HEK293T (cell line): Measurements from ENCODE around the gene CPB2.

Experiments used
- CTCF ChIA-PET: fragments of 350-600 bp; formaldehyde crosslinking; extraction: SDS; loops from one replicate; lab custom pipeline; 2021; ENCODE audit warnings: antibody characterized with exemption, inconsistent platforms; lab: Yijun Ruan, JAX
- POLR2A ChIA-PET: fragments of 350-600 bp; formaldehyde crosslinking; extraction: SDS; loops from one replicate; lab custom pipeline; 2020; ENCODE audit warnings: antibody characterized with exemption, inconsistent platforms; lab: Yijun Ruan, JAX
- DNase-seq: peaks from one replicate; pipeline ENCODE4 v3.0.0; 2012; ENCODE audit warnings: mixed read lengths; ENCODE audit errors: extremely low spot score
- ARNT ChIP-seq: fragments of 450-650 bp; IDR thresholded peaks from 2 replicates; pipeline ENCODE4 v1.6.1; 2017; ENCODE audit warnings: mild to moderate bottlenecking
- BHLHE40 ChIP-seq: fragments of 450-650 bp; IDR thresholded peaks from 2 replicates; pipeline ENCODE4 v1.6.1; 2016; ENCODE audit warnings: mild to moderate bottlenecking, moderate library complexity, borderline replicate concordance
- CTBP1 ChIP-seq: fragments of 450-650 bp; IDR thresholded peaks from 2 replicates; pipeline ENCODE4 v1.6.1; 2016; ENCODE audit warnings: borderline replicate concordance
- ELF4 ChIP-seq: fragments of 450-650 bp; IDR thresholded peaks from 2 replicates; pipeline ENCODE4 v1.6.1; 2017; ENCODE audit warnings: antibody characterized with exemption
- FOXA1 ChIP-seq: fragments of 450-650 bp; IDR thresholded peaks from 2 replicates; pipeline ENCODE4 v1.6.1; 2016; ENCODE audit warnings: mild to moderate bottlenecking
- FOXK2 ChIP-seq: fragments of 450-650 bp; IDR thresholded peaks from 2 replicates; pipeline ENCODE4 v1.6.1; 2016; ENCODE audit warnings: mild to moderate bottlenecking
- FOXM1 ChIP-seq: fragments of 450-650 bp; IDR thresholded peaks from 2 replicates; pipeline ENCODE4 v1.6.1; 2017; ENCODE audit warnings: mild to moderate bottlenecking, borderline replicate concordance
- HDGF ChIP-seq: fragments of 450-650 bp; IDR thresholded peaks from 2 replicates; pipeline ENCODE4 v1.6.1; 2017; ENCODE audit warnings: antibody characterized with exemption, borderline replicate concordance
- L3MBTL2 ChIP-seq: fragments of 450-650 bp; conservative IDR thresholded peaks from 2 replicates; pipeline ENCODE4 v1.6.1; 2016; ENCODE audit warnings: mild to moderate bottlenecking
- LEF1 ChIP-seq: fragments of 450-650 bp; IDR thresholded peaks from 2 replicates; pipeline ENCODE4 v1.6.1; 2017; ENCODE audit warnings: mild to moderate bottlenecking, borderline replicate concordance
- NFRKB ChIP-seq: fragments of 450-650 bp; IDR thresholded peaks from 2 replicates; pipeline ENCODE4 v1.6.1; 2016; ENCODE audit warnings: mild to moderate bottlenecking, moderate library complexity
- SP1 ChIP-seq: fragments of 450-650 bp; IDR thresholded peaks from 2 replicates; pipeline ENCODE4 v1.6.1; 2017
- SUZ12 ChIP-seq: fragments of 450-650 bp; IDR thresholded peaks from 2 replicates; pipeline ENCODE4 v1.6.1; 2016; ENCODE audit warnings: mild to moderate bottlenecking
- TARDBP ChIP-seq: fragments of 450-650 bp; IDR thresholded peaks from 2 replicates; pipeline ENCODE4 v1.6.1; 2016
- ZNF384 ChIP-seq: fragments of 450-650 bp; IDR thresholded peaks from 2 replicates; pipeline ENCODE4 v1.6.1; 2016
- TF ChIP-seq, protein P1 (sequence below): fragments of 450-650 bp; IDR thresholded peaks from 2 replicates; pipeline ENCODE4 v1.6.1; 2016

Gene CPB2

DNA sequence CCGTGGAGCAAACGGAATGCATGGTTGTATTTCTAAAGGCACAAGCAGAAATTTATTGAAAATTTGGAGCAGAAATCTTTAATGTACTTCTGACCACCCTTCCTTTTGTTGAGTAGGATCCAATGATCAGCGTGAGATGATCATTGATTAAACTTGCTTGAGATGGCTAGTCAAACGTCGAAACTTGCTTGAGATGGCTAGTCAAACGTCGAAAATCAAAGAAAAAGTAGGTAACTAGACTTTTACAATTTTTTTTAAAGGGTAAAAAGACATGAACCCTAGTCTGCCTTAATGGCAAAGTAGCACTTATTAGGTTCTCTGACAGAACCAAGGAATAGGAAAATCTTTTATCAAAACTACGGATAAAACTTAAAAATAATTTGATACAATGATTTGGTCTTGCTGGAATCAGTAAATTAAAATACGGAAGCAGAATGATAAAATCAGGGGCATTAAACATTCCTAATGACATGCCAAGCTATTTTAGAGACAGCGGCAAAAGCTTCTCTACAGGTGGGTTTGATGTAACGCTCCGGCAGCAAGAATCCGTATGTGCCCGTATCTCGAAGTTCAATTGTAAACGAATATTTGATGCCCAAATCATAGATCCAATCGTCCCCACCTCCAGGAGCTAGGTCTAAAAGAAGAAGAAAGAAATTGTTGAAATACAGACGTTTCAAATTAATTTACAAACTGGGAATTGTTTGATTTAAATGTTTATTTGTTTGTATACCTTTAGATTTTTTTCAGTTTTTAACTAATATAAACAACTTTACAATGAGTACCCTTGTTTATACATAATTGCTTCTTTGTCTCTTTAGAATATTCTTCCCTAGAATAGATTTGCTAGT, 51.4 kb downstream of the CPB2 start:
- TF ChIP-seq NFRKB (no peak), FOXA1 (no peak), L3MBTL2 (no peak), SP1 (no peak), FOXM1 (no peak), FOXK2 (no peak), TARDBP (no peak), ARNT (no peak), LEF1 (no peak), HDGF (no peak), BHLHE40 (no peak)
- TF ChIP-seq, protein P1, sequence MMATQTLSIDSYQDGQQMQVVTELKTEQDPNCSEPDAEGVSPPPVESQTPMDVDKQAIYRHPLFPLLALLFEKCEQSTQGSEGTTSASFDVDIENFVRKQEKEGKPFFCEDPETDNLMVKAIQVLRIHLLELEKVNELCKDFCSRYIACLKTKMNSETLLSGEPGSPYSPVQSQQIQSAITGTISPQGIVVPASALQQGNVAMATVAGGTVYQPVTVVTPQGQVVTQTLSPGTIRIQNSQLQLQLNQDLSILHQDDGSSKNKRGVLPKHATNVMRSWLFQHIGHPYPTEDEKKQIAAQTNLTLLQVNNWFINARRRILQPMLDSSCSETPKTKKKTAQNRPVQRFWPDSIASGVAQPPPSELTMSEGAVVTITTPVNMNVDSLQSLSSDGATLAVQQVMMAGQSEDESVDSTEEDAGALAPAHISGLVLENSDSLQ = no peak
- ChIA-PET POLR2A (interaction anchor here (1.0 to 1.3 kb wide), 3 partner anchors 9 to 44 kb away, joined by 3 read pairs; no protein-coding TSS in a partner anchor), CTCF (no interaction called here)
- no peak for DNase-seq

DNA sequence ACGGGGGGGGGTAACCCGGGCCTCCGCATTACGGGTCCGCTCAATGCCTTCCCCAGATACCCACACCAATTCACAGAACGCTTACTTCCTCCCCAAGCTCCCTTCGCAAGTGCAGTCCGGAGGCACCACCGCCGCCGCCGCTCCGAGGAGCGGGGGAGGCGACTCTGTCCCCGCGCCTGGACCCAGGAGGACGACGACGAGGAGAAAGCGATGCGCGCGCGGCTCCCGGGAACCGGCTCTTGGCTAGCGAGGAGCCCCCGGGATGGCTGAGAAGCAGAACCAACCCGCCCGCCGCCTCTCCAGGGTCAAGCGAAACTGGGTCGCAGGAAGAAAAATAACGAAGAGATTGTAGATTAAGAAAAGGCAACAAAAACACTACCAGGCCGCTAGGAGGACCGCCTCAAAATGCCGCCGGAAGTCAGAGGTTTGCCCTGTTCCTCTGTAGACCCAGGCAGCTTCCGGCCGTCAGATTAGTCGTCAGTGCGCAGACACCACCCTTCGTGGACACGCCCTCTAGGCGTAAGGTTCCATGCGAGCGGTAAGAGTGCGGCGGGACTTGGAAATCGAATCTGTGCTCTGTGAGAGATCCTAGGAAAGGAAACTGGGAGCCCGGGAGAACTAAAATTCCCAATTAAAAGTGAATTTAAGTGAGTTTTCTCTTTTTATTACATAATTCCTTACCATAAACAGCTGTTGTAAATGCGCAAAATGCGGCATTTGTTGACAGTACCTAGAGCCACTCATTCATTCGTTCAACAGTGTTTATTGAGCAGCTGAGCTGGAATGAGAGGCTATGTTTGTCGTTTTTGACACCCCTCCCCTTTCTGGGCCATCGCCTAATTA, 52.3 kb downstream of the CPB2 start, which contains the start of gene ZC3H13:
TSS of gene ZC3H13 (minus strand) at position 428 of the 843 bp plus-strand sequence. CDS start 7,239 bp downstream, outside the sequence.
- POLR2A ChIA-PET = interaction anchor here (0.8 to 1.3 kb wide), 4 partner anchors 10 to 74 kb away, joined by 3 read pairs; no protein-coding TSS in a partner anchor
- peak; percentile 89 for DNase-seq
- CTCF ChIA-PET = no interaction called here
- no peak for TF ChIP-seq ARNT
- no peak for TF ChIP-seq SUZ12
- TF ChIP-seq, protein P1 = peak; percentile 62
- TF ChIP-seq L3MBTL2 = peak; percentile 15
- no peak for TF ChIP-seq BHLHE40
- no peak for TF ChIP-seq ZNF384
- no peak for TF ChIP-seq FOXA1
- no peak for TF ChIP-seq FOXM1

DNA sequence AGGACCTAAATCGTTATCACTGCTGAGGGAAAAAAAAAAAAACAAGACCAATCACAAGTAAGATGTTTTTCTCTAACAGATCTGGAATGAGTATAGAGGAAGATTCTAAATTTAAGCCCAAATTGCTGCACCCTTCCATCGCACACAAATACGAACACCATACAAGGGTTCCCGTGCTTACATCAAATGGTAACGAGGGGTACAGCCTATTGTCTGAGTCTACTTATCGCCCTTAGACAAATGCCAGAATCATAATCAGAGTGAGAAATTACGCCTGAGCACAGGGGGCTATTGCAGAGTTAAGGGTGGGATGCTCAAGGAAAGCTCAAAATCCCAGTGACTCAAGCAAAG, 52.9 kb downstream of the CPB2 start:
- no peak for DNase-seq
- POLR2A ChIA-PET = interaction anchor here (0.8 to 1.3 kb wide), 4 partner anchors 10 to 74 kb away, joined by 3 read pairs; no protein-coding TSS in a partner anchor
- CTCF ChIA-PET = no interaction called here
- TF ChIP-seq NFRKB = no peak
- no peak for TF ChIP-seq ELF4
- TF ChIP-seq ARNT = no peak
- no peak for TF ChIP-seq CTBP1
- TF ChIP-seq, protein P1 = no peak
- no peak for TF ChIP-seq FOXM1
- TF ChIP-seq ZNF384 = no peak
- TF ChIP-seq LEF1 = no peak

DNA sequence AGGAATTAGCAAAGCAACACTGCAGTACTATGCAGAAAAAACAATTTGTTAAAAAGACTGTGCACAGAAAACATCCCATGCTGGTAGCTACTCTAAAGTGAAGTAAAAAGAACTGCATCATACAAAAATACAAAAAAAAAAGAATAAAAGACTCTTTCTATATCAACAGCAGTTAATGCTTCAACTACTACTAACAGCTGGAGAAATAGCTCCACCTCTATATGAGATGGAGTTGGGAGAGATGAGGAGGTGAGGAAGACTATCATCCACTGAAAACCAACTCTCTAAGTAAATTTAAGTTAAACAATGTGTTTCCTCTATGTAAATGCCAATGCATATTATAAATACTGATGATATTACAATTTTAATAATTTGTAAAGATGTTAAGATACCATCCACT, 54.1 kb downstream of the CPB2 start:
- ChIA-PET CTCF (no interaction called here), POLR2A (no interaction called here)
- no peak for DNase-seq
- TF ChIP-seq TARDBP = no peak
- no peak for TF ChIP-seq SP1
- TF ChIP-seq FOXA1 = no peak
- TF ChIP-seq CTBP1 = no peak
- no peak for TF ChIP-seq ZNF384

DNA sequence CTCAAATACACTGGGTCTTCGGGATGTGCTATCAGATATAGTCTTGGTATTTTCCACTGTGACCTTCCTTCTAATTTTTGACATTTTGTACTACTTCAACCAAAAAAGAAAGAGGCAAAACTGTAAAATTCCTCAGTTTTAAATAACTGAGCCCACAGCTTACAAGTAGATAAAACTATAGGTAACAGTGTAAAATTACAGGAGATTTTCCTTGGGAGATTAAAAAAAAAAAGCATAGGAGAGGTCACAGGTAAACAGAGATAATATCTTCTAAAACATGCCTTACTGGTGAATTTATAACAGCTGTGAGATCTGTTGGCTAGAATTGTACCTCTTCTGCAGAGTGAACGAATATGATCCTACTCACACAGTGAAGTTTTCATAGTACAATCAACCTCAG, 59.4 kb downstream of the CPB2 start:
- TF ChIP-seq HDGF (no peak), NFRKB (no peak), LEF1 (no peak), SP1 (no peak), SUZ12 (no peak)
- no peak for DNase-seq
- ChIA-PET POLR2A (no interaction called here), CTCF (no interaction called here)

DNA sequence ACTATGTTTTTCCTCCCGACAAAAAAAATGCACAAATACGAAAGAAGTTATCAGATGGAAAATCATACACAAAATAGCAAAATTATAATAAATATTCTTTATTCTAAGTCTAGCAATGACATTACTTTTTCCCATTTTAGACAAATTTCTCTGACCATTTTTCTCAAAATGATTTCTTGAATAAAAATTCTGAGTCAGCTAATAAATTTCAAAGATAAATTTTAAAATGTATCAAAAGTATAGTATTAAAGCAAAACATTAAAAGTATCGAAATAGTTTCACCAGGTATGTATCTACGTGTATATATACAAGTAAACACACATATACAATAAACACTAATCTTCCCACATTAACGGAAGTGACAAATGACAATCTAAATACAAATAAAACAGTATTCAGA, 61.2 kb downstream of the CPB2 start:
- ChIA-PET POLR2A (no interaction called here), CTCF (no interaction called here)

More for the DNA sequence above, 61.2 kb downstream of the CPB2 start:
- no peak for DNase-seq
- TF ChIP-seq FOXK2 (no peak), BHLHE40 (no peak), SP1 (no peak), L3MBTL2 (no peak)
